ENCODE data around the gene ENKD1.

ENKD1 gene

GRCh38 chr16:67678354-67679023 is 11.9 kb upstream of the ENKD1 start:
- no peak for DNase-seq (ENCODE audit: low read depth)

DNA sequence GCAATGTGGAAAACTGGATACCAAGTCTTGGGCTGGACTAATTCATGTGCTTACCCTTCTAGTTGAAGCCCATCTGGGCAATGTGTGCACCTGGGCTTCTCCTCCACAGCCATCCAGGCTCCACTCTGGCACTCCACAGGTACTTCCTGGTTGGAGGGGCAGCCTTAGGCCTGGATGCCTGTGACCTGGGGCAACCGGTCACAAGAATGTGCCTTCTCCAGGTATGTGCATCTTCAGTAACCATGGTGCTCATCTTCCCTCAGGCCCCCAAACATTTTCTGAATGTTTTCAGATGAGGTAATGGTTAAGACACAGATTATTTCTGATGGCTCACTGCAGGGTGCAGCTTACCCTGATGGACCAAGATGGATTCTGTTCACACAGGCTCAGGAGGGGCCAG is 11.2 kb upstream of the ENKD1 start:
- no peak for DNase-seq (ENCODE audit: low read depth)

DNA sequence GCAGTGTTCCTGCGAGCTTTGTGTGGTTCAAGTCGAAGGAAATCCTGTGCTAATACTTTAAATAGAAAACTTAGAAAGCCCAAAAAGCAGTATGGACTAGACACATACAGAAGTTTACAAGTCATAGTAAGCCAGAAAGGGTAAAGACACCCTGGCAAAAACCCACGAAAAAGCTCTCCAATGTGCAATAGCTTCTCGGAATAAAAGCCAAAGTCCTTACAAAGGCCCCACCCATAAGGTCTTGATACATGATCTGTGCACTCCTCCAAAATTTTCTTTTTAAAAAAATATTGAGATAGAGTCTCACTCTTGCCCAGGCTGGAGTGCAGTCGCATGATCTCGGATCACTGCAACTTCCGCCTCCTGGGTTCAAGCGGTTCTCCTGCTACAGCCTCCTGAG is 10.4 kb upstream of the ENKD1 start:
- DNase-seq (ENCODE audit: low read depth): no peak

GRCh38 chr16:67676516-67676915 is 10.0 kb upstream of the ENKD1 start:
- DNase-seq (ENCODE audit: low read depth): no peak

- DNase-seq (ENCODE audit: low read depth): no peak
Observed at GRCh38 chr16:67675999-67676398, 9.4 kb upstream of the ENKD1 start.

DNA sequence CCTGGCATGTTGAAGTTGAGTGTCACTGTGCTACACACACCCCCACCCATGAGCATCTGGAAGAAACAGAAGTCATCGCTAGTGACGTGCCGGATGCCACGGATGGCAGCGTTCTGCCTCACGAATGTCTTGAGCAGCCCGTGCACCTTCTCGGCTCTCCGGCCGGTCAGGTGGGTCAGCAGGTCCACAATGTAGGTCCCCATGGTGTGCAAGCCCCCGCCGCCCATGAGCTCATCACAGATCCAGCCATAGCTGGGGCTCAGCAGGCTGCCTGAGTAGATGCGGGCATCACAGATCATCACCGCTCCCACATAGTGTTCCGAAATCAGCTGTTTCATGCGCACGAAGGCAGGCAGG is 9.0 kb upstream of the ENKD1 start:
- DNase-seq (ENCODE audit: low read depth): no peak

- no peak for DNase-seq (ENCODE audit: low read depth)
Observed at GRCh38 chr16:67674851-67675578, 8.5 kb upstream of the ENKD1 start.

DNA sequence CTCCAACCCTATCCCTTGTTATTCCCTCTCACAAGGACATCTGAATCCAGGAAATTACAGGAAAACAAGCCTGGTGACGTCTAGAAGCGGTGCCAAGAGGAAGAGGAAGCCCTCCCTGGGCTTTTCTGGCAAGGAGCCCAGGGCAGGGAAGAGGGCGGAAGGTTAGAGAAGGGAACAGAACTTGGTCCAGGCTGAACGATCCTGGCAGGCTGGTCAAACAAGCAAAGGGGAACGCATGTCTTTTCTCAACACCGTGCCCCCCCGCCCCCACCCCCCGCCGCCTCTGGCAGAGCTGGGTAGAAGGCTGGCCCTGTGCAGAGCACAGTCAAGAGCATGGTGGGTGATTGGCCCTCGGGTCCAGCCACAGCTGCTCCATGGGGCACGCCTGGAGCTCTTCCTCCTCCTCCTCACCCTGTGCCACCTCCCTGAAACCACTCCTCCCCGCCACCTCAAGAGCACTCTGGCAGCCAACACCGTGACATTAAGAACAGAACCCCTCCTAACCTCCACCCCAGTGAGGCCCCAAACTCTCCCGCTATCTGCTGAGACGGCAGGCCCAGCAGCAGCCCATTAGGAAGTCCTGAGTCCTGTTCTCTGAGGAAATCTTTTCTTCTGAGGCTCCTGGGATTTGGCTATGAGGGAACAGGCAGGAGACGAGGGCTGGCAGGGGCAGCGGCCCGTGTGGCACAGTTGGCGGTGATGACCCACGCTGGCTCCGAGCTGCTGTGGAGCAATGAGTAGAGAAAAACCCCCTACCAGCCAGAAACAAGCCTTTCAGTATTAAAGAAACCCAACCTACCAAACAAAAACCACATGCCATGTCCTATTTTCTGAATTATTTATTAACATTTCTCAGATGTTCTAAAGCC is 7.4 kb upstream of the ENKD1 start:
- no peak for DNase-seq (ENCODE audit: low read depth)

DNA sequence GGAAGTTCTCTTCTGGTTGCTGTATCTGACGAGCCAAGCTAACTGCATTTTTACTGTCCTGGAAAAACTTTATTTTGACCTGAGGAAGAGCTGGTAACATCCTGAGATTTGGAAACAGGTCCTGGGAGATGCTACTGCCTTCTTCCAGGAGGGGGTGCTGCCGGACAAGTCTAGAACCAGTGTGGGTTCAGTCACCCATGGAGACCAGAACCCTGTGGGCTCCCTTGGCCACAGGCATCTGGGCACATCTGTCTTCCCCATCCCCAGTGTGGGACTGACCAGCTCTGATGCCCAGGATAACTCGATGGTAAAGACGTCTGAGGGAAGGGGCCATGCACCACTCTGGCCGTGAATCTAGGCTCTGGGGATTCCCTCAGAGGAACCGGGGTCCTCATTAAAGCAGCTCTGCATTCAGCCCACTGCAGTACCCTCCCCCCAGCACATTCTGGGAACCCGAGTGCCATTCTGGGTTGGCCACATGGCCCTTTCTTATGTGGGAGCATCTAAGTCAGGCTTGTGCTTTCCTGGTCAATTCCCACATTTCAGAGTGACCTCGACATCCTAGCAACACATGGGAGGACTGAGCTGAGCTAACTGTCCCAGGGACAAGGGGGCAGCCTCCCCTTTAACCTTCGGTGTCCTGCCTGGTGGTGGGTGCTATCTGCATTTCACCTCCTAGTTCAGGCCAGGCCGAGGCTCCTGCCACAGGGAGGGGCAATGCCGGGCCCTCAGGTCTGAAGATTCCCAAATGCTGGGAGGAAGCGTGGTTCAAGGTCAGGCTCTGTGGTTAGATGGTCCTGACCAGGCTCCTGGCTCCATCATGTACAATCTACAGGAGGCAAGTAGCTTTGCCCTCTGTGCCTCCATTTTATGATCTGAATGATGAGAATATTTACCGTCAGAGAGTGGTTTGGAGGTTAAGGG is 6.5 kb upstream of the ENKD1 start:
- peak; percentile 53 for DNase-seq (ENCODE audit: low read depth)

GRCh38 chr16:67672306-67672705 is 5.8 kb upstream of the ENKD1 start:
- DNase-seq (ENCODE audit: low read depth): no peak

DNA sequence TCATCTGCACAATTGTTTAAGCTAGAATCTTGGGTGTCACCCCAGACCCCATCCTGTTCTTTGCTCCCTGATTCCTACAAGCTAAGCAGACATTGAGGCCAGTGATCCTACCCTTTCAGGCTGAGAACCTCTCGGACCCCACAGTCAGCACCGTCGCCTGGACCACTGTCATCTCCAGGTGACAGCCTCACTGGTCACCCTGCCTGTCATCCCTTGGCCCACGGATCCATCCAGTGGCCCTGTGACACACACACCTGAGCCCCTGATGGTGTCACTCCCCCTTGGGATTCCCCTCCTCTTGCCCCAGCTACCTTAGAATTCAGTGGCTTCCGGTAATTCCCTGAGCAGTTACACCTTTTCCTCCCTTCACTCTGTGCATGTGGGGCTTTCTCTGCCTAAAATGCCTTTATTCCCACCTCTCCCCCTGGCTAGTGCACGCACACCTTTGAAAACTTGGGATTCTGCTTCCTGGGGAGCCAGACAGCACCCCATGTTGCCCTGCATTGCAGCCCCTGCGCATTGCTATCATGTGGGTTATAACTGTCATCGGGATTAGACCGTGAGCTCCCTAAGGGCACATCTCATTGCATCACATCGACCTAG is 3.0 kb upstream of the ENKD1 start:
- DNase-seq (ENCODE audit: low read depth): no peak

DNA sequence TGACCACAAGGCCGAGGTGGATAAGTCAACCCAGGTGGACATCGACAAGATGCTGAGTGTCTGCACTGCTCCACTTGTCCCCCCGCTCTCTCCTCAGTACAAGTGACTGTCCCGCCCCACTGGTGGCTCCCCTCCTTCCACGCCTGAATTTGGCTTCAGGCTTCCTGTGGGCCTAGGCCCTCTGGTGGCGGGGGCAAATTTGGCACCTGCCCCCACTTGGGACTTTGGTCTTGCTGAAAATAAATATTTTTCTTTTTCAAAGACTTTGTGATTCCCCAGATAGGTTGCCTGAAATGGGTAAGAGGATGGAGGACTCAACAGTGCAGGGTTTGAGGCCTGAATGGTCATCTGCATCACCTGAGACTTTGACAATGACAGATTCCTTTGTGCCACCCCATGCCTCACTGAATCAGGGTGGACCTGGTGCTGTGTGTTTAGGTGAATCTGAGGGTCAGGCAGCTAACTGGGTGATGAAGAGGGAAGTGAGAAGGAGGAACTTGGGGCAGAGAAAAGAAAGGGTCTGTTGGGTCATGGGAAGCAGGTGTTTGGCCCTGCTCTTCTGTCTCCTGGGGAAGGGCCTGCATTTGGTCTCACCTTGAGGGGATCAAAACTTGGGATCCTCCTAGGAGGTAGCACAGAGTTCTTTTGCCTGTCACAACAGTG is 2.1 kb upstream of the ENKD1 start:
- no peak for DNase-seq (ENCODE audit: low read depth)

DNA sequence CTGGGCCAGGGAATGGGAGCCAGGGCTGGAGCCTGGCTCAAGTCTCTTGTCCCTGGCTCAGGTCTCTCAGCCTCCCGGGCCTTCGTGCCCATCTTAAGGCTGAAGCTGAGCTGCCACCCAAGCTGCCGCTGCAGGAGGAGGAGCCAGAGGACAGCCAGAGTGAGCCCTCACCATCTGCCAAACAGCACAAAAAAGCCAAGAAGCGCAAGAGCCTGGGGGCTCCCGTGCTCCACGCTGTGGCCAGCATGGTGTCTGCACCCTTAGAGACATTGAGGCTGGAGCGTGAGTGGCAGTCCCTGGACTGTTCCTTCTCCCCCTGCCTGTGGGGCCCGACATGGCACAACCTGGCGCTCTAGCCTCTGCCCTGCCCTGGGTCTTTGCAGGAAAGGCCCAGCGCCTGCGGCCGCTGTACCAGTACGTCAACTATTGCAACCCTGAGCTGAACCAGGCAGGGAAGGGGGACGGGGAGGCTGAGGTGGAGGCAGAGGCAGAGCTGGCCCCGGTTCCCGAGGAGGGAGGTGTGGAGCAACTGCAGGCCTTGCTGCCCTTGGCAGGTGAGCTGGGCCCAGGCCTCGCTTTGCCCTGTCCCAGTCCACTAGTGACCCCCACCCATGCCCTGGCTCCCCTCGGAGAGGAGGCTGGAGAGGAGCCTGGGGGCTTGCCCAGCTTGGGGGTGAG is 1.4 kb upstream of the ENKD1 start:
- peak; percentile 88 for DNase-seq (ENCODE audit: low read depth)

DNA sequence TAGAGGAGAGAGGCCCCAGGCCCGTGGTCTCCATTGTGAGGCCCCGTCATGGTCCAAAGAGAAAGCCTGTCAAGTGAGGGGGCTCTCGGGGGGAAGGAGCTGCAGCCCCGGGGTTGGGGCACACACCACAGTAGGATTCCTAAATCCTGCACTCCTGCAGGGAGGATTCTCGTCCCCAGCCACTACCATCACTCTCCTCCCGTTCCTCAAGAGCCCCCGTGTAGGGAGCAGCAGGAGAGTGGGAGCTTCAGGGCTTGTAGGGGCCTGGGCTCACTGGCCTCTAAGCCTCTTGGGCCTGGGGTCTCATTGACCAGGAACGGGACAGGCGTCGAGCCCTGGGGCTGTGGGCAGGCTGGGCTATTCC is 885 bp upstream of the ENKD1 start:
- no peak for DNase-seq (ENCODE audit: low read depth)

- no peak for DNase-seq (ENCODE audit: low read depth)
Observed at GRCh38 chr16:67666032-67666551, 458 bp downstream of the ENKD1 start.

- DNase-seq (ENCODE audit: low read depth): no peak
Observed at GRCh38 chr16:67665598-67665997, 952 bp downstream of the ENKD1 start.

GRCh38 chr16:67664871-67665270 is 1.7 kb downstream of the ENKD1 start:
- DNase-seq (ENCODE audit: low read depth): no peak

DNA sequence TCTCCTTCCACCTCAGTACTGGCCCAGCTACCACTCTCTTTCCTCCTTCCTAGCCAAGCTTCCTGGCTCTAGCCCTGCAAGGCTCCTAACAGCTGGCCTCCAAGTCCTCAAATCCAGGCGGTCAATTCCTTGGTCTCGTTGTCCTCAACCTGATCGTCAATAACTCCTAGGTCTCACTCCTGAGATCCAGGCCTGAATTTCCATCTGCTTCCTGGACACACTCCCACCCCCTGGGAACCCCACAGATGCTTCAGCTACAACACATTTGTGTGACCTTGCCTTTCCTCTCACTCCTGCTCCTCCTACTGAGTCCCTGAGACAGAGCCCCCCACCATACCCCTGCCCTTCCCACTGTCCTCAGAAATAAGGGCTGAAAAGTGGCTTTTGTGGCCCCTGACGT is 2.3 kb downstream of the ENKD1 start:
- no peak for DNase-seq (ENCODE audit: low read depth)

GRCh38 chr16:67663877-67664222 is 2.7 kb downstream of the ENKD1 start:
- no peak for DNase-seq (ENCODE audit: low read depth)

DNA sequence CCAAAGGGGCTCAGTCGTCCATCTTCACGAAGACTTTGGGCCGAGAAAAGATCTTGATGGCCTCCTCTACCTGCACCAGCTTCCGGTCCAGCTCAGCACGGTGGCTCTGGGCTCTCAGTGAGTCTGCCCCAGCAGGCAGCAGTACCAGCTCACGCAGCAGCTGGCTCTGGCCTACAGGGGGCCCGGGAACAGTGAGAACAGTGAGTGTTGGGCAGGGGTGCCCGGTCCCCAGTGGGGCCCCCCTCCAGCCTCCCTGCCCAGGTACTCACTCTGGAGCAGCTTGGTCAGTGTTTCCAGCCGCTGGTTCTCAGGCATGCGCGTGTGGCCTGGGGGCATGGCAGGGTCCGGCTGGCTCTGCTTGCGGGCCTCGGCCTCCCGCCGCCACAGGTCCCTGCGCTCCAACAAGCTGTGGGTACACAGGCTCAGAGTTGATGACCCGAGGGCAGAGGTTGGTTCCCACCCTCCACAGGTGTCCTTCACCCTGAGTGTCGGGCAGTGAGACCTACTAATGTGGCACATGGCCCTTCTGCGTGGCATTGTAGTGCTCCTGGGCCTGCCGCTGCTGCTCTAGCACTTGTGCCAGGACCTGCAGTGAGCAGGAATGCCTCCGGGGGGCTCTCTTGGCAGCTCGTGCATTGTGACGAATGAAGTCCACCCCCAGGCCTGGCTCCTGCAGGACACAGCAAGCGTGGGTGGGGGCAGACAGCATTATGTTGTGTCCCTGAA is 3.2 kb downstream of the ENKD1 start:
- DNase-seq (ENCODE audit: low read depth): no peak

Data from stromal cell of bone marrow (primary cell).